ENCODE measurements around the gene MOSPD3. TPM values are rescaled to one million over a fixed set of nuclear protein-coding genes. Genes with fewer than 3 reads are reported as not detected.
A peak's percentile ranks its signal among the peaks of the same experiment; 100 is the strongest.

MOSPD3 gene
- total RNA-seq, 2 experiments from 2014 or later: 10.4 to 12.0 TPM

DNA sequence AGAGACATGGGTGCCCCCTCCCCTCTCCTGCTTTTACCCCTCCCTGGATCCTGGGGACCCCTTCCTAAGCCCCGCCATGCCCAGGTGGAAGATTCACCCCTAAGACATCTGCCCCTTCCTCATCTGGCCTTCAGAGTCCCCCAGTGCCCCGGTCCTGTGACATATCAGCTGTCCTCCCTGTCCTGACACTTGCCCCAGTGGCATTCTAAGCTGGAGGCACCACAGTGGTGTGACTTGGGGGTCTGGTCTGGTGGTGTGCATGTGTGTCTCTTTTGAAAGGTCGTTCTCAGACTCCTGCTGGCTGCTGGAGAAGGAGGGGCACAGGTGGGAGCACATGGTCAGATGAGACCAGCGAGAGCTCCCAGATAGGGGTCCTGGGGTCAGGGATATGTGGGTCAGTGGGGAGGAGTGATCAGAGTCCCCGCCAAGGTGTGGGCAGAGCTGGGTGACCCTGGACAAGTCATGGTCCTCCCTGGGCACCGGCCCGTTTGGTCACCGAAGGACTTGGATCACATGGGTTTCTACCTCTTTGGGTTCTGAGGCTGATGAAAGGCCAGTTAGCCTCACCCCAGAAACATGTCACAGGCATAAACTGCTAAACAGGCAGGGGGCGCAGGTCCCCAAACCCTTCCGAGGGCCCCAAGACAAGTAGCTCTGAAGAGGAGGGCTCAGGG, 29.7 kb downstream of the MOSPD3 start:
- ChIA-PET CTCF (ENCODE audit: unreplicated experiment) (interaction anchor here (1.4 kb wide), 1 partner anchor 8 kb away, joined by 8 read pairs; no protein-coding TSS in a partner anchor), POLR2A (no interaction called here)
- peak overlapping the region; percentile 61 for H3K4me2 ChIP-seq (ENCODE audit: low read length)
- no peaks in the 10 kb centered on the region for H3K36me3 ChIP-seq (ENCODE audit: insufficient read depth, low read length)
- no peak for DNase-seq (ENCODE audit: low spot score)
- no peaks in the 10 kb centered on the region for H4K20me1 ChIP-seq (ENCODE audit: insufficient read depth, low read length)
- H3K9me2 ChIP-seq (ENCODE audit: insufficient read depth, low read length): no peaks in the 10 kb centered on the region
- peak overlapping the region; percentile 25 for H3K4me3 ChIP-seq (ENCODE audit: low read depth, low read length, poor library complexity, severe bottlenecking)
- peaks cover 13% of the 10 kb centered on the region for H3K4me1 ChIP-seq (ENCODE audit: insufficient read depth, low read length, poor library complexity, severe bottlenecking)
- intact Hi-C loops (cut with micrococcal nuclease; ENCODE audit: unreplicated experiment): no loop called here
- no peaks in the 10 kb centered on the region for H3K9me3 ChIP-seq (ENCODE audit: low read length)
- H2AFZ ChIP-seq (ENCODE audit: low read length): no peak overlapping the region
- no peak for TF ChIP-seq EZH2phosphoT487 (IDR thresholded peaks at IDR 0.05; ENCODE audit: borderline replicate concordance, low read depth, low read length)
- TF ChIP-seq CTCF (conservative IDR thresholded peaks at IDR 0.05; ENCODE audit: low read length): peak; percentile 47; the same call in 1 of the 2 replicates
- H3K27ac ChIP-seq (ENCODE audit: low read depth, low read length, poor library complexity, severe bottlenecking): no peak overlapping the region
- no TSS peak for BruUV-seq (replicated peaks)
- H3K79me2 ChIP-seq (ENCODE audit: insufficient read depth, low read depth, low read length): no peaks in the 10 kb centered on the region

DNA sequence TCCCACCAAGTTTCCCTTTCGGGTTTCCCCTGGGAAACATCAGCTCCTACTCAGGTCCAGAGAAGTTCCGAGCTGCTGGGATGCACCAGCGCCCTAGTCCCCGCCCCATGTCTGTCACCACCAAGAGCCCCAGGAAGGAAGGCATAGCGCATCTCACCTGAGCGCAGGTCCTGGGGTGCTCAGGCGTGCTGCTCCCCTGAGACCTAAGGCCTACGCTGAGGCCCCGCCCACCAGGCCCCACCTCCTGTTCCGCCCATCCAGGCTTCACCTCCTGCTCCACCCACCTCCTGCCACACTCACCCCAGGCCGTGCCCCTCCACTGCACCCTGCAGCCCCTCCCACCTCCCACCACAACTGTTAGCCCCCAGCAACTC, 30.2 kb downstream of the MOSPD3 start:
- POLR2A ChIA-PET: no interaction called here
- Histone ChIP-seq H3K4me3 (ENCODE audit: low read depth, low read length, poor library complexity, severe bottlenecking) (peak overlapping the region; percentile 25), H3K79me2 (ENCODE audit: insufficient read depth, low read depth, low read length) (no peaks in the 10 kb centered on the region), H3K9me3 (ENCODE audit: low read length) (no peaks in the 10 kb centered on the region), H3K36me3 (ENCODE audit: insufficient read depth, low read length) (no peaks in the 10 kb centered on the region), H3K9me2 (ENCODE audit: insufficient read depth, low read length) (no peaks in the 10 kb centered on the region), H3K4me1 (ENCODE audit: insufficient read depth, low read length, poor library complexity, severe bottlenecking) (peaks cover 13% of the 10 kb centered on the region), H4K20me1 (ENCODE audit: insufficient read depth, low read length) (no peaks in the 10 kb centered on the region), H2AFZ (ENCODE audit: low read length) (no peak overlapping the region), H3K27ac (ENCODE audit: low read depth, low read length, poor library complexity, severe bottlenecking) (no peak overlapping the region), H3K4me2 (ENCODE audit: low read length) (peak overlapping the region; percentile 61)
- intact Hi-C loops (cut with micrococcal nuclease; ENCODE audit: unreplicated experiment): no loop called here
- DNase-seq (ENCODE audit: low spot score): peak; percentile 85
- CTCF ChIA-PET (ENCODE audit: unreplicated experiment): interaction anchor here (1.4 kb wide), 1 partner anchor 9 kb away, joined by 8 read pairs; no protein-coding TSS in a partner anchor
- BruUV-seq (replicated peaks): no TSS peak
- TF ChIP-seq CTCF (conservative IDR thresholded peaks at IDR 0.05; ENCODE audit: low read length) (0 out of 2 replicates have a peak, but pooled peaks have one; percentile 8), EZH2phosphoT487 (IDR thresholded peaks at IDR 0.05; ENCODE audit: borderline replicate concordance, low read depth, low read length) (no peak)

DNA sequence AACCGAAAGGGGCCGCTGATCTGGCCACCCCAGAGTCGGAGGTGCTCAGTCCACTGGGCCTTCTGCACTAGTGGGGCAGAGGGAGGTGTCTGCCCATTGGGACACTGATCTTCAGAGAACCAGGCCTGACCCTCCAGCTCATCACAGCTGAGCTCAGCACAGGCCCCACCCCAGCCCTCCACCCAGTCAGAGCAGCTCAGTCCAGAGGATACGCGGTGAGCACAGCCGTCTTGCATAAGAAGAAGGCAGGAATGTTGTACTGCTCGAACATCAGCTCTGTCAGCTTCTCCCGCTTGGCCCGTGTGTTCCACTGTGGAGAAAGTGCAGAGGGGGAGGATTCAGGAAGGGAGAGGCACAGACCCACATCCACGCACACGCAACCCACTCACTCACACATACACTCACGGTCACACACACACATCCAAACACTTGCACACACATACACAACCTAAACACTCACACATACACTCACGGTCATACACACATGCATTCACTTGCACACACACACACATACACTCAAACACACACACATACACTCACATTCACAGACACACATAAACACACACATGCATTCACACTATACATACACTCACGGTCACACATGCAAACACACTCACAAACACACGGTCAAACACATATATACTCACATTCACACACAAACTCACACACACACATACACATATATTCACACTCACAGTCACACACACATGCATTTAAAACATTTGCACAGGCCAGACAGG, 37.7 kb downstream of the MOSPD3 start:
- H3K4me2 ChIP-seq (ENCODE audit: low read length): no peak overlapping the region
- no peaks in the 10 kb centered on the region for H3K79me2 ChIP-seq (ENCODE audit: insufficient read depth, low read depth, low read length)
- H3K36me3 ChIP-seq (ENCODE audit: insufficient read depth, low read length): no peaks in the 10 kb centered on the region
- CTCF ChIA-PET (ENCODE audit: unreplicated experiment): no interaction called here
- no peaks in the 10 kb centered on the region for H3K4me1 ChIP-seq (ENCODE audit: insufficient read depth, low read length, poor library complexity, severe bottlenecking)
- POLR2A ChIA-PET: no interaction called here
- intact Hi-C loops (cut with micrococcal nuclease; ENCODE audit: unreplicated experiment): no loop called here
- no peaks in the 10 kb centered on the region for H3K9me2 ChIP-seq (ENCODE audit: insufficient read depth, low read length)
- H3K4me3 ChIP-seq (ENCODE audit: low read depth, low read length, poor library complexity, severe bottlenecking): no peak overlapping the region
- TF ChIP-seq EZH2phosphoT487 (IDR thresholded peaks at IDR 0.05; ENCODE audit: borderline replicate concordance, low read depth, low read length): no peak
- no peak for TF ChIP-seq CTCF (conservative IDR thresholded peaks at IDR 0.05; ENCODE audit: low read length)
- no peak overlapping the region for H3K27ac ChIP-seq (ENCODE audit: low read depth, low read length, poor library complexity, severe bottlenecking)
- no TSS peak for BruUV-seq (replicated peaks)
- H3K9me3 ChIP-seq (ENCODE audit: low read length): no peaks in the 10 kb centered on the region
- DNase-seq (ENCODE audit: low spot score): no peak
- no peak overlapping the region for H2AFZ ChIP-seq (ENCODE audit: low read length)
- H4K20me1 ChIP-seq (ENCODE audit: insufficient read depth, low read length): no peaks in the 10 kb centered on the region

Measured in OCI-LY7 (cell line).